ENCODE data around the gene SEC24D.

DNA sequence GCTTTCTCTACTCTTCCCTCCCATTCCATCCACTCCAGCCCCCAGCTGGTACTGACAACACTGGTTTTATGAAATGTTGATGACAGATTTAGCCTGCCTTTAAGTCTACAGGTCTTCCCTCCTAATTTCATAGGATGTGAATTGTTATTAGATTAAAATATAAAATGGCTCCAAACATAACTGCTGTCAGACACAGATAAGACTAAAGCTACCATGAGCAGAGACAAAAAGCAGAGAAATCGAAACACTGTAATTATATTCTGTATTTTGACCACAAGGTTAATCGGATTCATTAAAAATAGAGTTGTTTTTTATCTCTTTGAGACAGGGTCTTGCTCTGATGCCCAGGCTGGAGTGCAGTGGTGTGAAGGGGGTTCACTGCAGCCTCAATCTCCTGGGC lies 28.3 kb downstream of the SEC24D start:
- TF ChIP-seq POLR2AphosphoS5 (IDR thresholded peaks at IDR 0.05) (no peak), CTCF (IDR thresholded peaks at IDR 0.05) (no peak)

Data from transverse colon (tissue), 4 donors.